GM19193 (cell line): ENCODE results near the gene PDZRN4.

Experiments used
- POLR2A ChIP-seq: IDR thresholded peaks from 4 replicates; pipeline ENCODE4 v1.6.1; 2011; ENCODE audit not compliant: insufficient read depth, insufficient read length; ENCODE audit errors: extremely low read depth

Gene PDZRN4

GRCh38 chr12:41364211-41364610 lies 176.1 kb downstream of the PDZRN4 start:
- no peak for TF ChIP-seq POLR2A

- TF ChIP-seq POLR2A: no peak
Observed at GRCh38 chr12:41365653-41366171, 177.6 kb downstream of the PDZRN4 start.

- no peak for TF ChIP-seq POLR2A
Observed at GRCh38 chr12:41367726-41368405, 179.7 kb downstream of the PDZRN4 start.

- TF ChIP-seq POLR2A: no peak
Observed at GRCh38 chr12:41380878-41381277, 192.8 kb downstream of the PDZRN4 start.

- no peak for TF ChIP-seq POLR2A
Observed at GRCh38 chr12:41402801-41403200, 214.7 kb downstream of the PDZRN4 start.

- no peak for TF ChIP-seq POLR2A
Observed at GRCh38 chr12:41407232-41407799, 219.2 kb downstream of the PDZRN4 start.

GRCh38 chr12:41409628-41410027 lies 221.5 kb downstream of the PDZRN4 start:
- TF ChIP-seq POLR2A: no peak

GRCh38 chr12:41418586-41418985 lies 230.5 kb downstream of the PDZRN4 start:
- TF ChIP-seq POLR2A: no peak

GRCh38 chr12:41419131-41419893 lies 231.2 kb downstream of the PDZRN4 start:
- no peak for TF ChIP-seq POLR2A

- no peak for TF ChIP-seq POLR2A
Observed at GRCh38 chr12:41424651-41425050, 236.5 kb downstream of the PDZRN4 start.

GRCh38 chr12:41433460-41433859 lies 245.3 kb downstream of the PDZRN4 start:
- TF ChIP-seq POLR2A: no peak

GRCh38 chr12:41436076-41436475 lies 248.0 kb downstream of the PDZRN4 start:
- no peak for TF ChIP-seq POLR2A

- no peak for TF ChIP-seq POLR2A
Observed at GRCh38 chr12:41437563-41437962, 249.4 kb downstream of the PDZRN4 start.

- no peak for TF ChIP-seq POLR2A
Observed at GRCh38 chr12:41438854-41439541, 250.9 kb downstream of the PDZRN4 start.

- TF ChIP-seq POLR2A: no peak
Observed at GRCh38 chr12:41439801-41440200, 251.7 kb downstream of the PDZRN4 start.
